Measurements from ENCODE around the gene TCF12. TPM values are rescaled to one million over a fixed set of nuclear protein-coding genes. Genes with fewer than 3 reads are reported as not detected.

Gene TCF12
- total and polyA plus RNA-seq, 11 donors: 6.5 to 77.3 (median 43.5) TPM

GRCh38 chr15:57335293-57335715, 416.9 kb downstream of the TCF12 start:
- no peak for ATAC-seq
- no peaks in the 10 kb centered on the region for H3K9me3 ChIP-seq
- intact Hi-C loops (cut with DNase I): no loop called here
- 71 to 77% (median 74%) methylated on average over 6 of the region's 6 CpGs for WGBS, 4 donors
- no peaks in the 10 kb centered on the region for H3K27me3 ChIP-seq
- H3K4me3 ChIP-seq: no peak overlapping the region
- DNase-seq: no peak
- no peaks in the 10 kb centered on the region for H3K36me3 ChIP-seq
- no peak overlapping the region for H3K27ac ChIP-seq
- TF ChIP-seq, protein P1, sequence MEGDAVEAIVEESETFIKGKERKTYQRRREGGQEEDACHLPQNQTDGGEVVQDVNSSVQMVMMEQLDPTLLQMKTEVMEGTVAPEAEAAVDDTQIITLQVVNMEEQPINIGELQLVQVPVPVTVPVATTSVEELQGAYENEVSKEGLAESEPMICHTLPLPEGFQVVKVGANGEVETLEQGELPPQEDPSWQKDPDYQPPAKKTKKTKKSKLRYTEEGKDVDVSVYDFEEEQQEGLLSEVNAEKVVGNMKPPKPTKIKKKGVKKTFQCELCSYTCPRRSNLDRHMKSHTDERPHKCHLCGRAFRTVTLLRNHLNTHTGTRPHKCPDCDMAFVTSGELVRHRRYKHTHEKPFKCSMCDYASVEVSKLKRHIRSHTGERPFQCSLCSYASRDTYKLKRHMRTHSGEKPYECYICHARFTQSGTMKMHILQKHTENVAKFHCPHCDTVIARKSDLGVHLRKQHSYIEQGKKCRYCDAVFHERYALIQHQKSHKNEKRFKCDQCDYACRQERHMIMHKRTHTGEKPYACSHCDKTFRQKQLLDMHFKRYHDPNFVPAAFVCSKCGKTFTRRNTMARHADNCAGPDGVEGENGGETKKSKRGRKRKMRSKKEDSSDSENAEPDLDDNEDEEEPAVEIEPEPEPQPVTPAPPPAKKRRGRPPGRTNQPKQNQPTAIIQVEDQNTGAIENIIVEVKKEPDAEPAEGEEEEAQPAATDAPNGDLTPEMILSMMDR (IDR thresholded peaks at IDR 0.05): no peak
- no peak for TF ChIP-seq POLR2A (IDR thresholded peaks at IDR 0.05)
- H3K4me1 ChIP-seq: peaks cover 0 to 31% (median 9%) of the 10 kb centered on the region in 12 donors

GRCh38 chr15:57335719-57336118, 417.3 kb downstream of the TCF12 start:
- DNase-seq (no peak), ATAC-seq (no peak)
- H3K27me3 ChIP-seq: no peaks in the 10 kb centered on the region
- intact Hi-C loops (cut with DNase I): no loop called here
- WGBS, 4 donors: 53 to 57% (median 56%) methylated on average over 7 of the region's 7 CpGs
- H3K27ac ChIP-seq: no peak overlapping the region
- no peaks in the 10 kb centered on the region for H3K9me3 ChIP-seq
- no peaks in the 10 kb centered on the region for H3K36me3 ChIP-seq
- no peak for TF ChIP-seq POLR2A (IDR thresholded peaks at IDR 0.05)
- TF ChIP-seq, protein P1 (IDR thresholded peaks at IDR 0.05): no peak
- H3K4me3 ChIP-seq: no peak overlapping the region
- H3K4me1 ChIP-seq: peaks cover 0 to 33% (median 9%) of the 10 kb centered on the region in 12 donors

DNA sequence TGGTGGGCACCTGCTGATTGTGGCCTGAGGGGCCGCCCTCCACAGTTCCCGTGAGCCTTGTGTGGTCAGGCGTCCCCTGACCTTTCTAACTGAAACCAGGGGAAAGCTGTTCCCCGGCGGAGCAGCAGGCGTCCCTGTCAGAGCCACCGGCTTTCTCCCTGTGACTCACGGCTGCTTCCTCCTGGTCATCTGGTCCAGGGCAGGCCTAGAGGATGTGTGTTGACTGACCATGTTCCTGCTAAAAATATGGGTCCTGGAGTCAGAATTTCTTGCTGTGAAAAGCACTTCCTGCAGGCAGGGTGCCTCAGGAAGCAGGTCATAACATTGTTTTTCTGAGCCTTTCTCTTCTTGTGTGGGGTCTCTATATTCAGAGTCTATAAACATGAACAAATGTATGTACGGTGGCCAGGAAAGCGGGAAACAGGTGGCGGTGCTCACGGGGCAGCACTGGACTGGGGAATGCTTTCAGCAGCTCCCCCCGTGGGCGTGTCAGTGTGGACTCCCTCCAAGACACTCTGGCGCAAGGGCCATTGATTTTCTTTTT, 419.5 kb downstream of the TCF12 start:
- H3K4me1 ChIP-seq: peaks cover 0 to 40% (median 10%) of the 10 kb centered on the region in 12 donors

GRCh38 chr15:57339321-57339720, 420.9 kb downstream of the TCF12 start:
- H3K27me3 ChIP-seq: no peaks in the 10 kb centered on the region
- H3K9me3 ChIP-seq: no peaks in the 10 kb centered on the region
- ATAC-seq (no peak), DNase-seq (no peak)
- H3K27ac ChIP-seq: no peak overlapping the region
- no peak overlapping the region for H3K4me3 ChIP-seq
- 94 to 100% (median 95%) methylated on average over 5 of the region's 5 CpGs for WGBS, 4 donors
- intact Hi-C loops (cut with DNase I): no loop called here
- H3K4me1 ChIP-seq: peaks cover 0 to 37% (median 10%) of the 10 kb centered on the region in 12 donors
- TF ChIP-seq, protein P1 (IDR thresholded peaks at IDR 0.05): no peak
- TF ChIP-seq POLR2A (IDR thresholded peaks at IDR 0.05): no peak
- no peaks in the 10 kb centered on the region for H3K36me3 ChIP-seq

More for the DNA sequence above, 419.5 kb downstream of the TCF12 start:
- Histone ChIP-seq H3K27me3 (no peaks in the 10 kb centered on the region), H3K4me3 (peak overlapping the region in 1 of 12 donors; percentile 9), H3K36me3 (no peaks in the 10 kb centered on the region), H3K27ac (peak overlapping the region; percentile 37 to 80 (median 64)), H3K9me3 (no peaks in the 10 kb centered on the region)
- DNase-seq: peak; percentile 66 to 79 (median 70)
- TF ChIP-seq POLR2A (IDR thresholded peaks at IDR 0.05): no peak
- TF ChIP-seq, protein P1 (IDR thresholded peaks at IDR 0.05): peak in 8 of 12 donors; percentile 6 to 48 (median 26)
- WGBS, 4 donors: 46 to 61% (median 55%) methylated on average over 13 to 15 of the region's 15 CpGs
- intact Hi-C loops (cut with DNase I): no loop called here
- ATAC-seq: peak; percentile 34 to 90 (median 82)

Other genes with a start within 250 kb of the TCF12 start
- gene ZNF280D, start 185.1 kb upstream of the TCF12 start, total RNA-seq: 10 to 100 TPM; 14.6 to 32.8 (median 23.9) TPM
- gene ZNF280D, start 185.1 kb upstream of the TCF12 start, polyA plus RNA-seq: 10 to 100 TPM in 1 of 2 donors, 1 to 10 TPM in 1; 7.0 to 18.6 TPM